ENCODE measurements around the gene SNX32. TPM values are rescaled to one million over a fixed set of nuclear protein-coding genes. Genes with fewer than 3 reads are reported as not detected.
A peak's percentile ranks its signal among the peaks of the same experiment; 100 is the strongest.
"Not testable (repeated sequence)": the region's sequence is repeated elsewhere in the genome, so short reads cannot be mapped to it uniquely, and the experiment has no call there.

The SNX32 gene
- total RNA-seq, 3 donors from 2014 or later = 0.52 to 1.4 (median 0.56) TPM

DNA sequence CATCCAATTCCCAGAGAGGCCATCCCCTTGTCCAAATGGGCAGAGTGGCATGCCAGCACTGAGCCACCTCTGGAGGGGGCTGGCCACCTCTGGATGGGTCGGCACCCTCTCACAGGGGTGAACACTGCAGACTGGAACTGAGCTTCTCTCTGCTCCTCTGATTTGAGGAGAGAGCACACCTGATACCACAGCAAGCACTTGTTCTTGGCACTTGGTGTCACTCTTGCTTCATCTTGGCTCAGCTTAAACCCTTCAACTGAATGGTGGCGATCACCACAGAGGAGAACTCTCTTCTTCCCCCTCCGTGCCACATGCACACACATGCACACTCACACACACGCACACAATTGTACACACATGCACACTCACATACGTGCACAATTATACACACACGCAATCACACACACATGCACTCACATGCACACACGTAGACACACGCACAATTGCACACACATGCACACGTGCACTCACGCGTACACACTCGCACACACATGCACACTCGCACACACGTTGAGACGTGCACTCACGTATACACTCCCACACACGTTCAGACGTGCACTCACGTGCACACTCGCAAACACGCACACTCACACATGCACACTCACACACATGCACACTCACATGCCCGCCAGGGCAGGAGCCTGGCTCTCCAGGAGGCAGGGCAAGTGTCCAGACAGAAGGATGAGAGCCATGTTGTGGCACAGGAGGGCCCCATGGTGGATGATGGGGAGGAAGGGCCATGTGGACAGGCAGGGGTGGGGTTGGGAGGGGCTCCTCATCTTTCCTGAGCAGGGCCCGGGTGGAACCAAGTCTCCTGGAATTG is 23.5 kb upstream of the SNX32 start:
- DNase-seq (no peak), ATAC-seq (peak; percentile 57 to 62)
- Mint-ChIP-seq H3K4me3 (no peak overlapping the region), H3K36me3 (ENCODE audit: insufficient read depth) (no peaks in the 10 kb centered on the region), H3K4me1 (ENCODE audit: low read depth) (no peaks in the 10 kb centered on the region), H3K27me3 (ENCODE audit: low read depth) (peaks cover 4% of the 10 kb centered on the region), H3K9me3 (no peaks in the 10 kb centered on the region)

DNA sequence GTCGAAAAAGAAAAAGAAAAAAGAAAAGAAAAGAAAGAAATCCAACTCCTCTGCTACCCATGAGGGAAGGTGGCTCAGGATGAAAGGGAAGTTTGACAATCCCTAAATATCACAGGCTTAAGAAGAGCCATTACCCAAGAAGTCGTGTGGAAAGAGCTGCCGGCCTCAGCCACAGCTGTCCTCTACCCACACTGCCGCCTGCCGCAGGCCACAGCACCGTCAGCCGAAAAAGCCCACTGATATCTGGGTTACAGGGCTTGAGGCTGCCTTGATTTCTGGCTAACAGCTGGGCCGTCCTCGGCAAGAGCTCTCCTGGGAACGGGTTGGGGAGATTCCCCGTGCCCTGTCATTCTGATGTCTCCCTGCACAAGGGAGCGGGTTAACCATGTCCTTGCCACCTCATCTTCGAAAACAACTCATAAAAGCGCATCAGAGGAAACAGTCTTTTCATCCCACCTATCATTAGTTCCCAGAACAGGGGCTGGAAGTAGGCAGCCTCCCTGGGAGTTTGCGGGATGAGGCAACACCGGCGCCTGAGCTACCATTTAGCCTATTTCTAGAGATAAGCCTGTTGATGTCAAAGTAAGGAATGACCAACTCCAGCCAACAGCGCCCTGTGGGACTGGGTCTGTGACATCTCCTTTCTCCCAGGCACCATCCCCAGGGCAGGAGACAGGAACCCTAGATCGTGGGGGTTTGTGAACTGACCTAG is 21.8 kb upstream of the SNX32 start:
- Mint-ChIP-seq H3K9me3 (no peaks in the 10 kb centered on the region), H3K4me3 (no peak overlapping the region), H3K36me3 (ENCODE audit: insufficient read depth) (no peaks in the 10 kb centered on the region), H3K27me3 (ENCODE audit: low read depth) (peaks cover 2% of the 10 kb centered on the region), H3K4me1 (ENCODE audit: low read depth) (peaks cover under 1% of the 10 kb centered on the region)
- ATAC-seq = no peak
- DNase-seq = no peak

DNA sequence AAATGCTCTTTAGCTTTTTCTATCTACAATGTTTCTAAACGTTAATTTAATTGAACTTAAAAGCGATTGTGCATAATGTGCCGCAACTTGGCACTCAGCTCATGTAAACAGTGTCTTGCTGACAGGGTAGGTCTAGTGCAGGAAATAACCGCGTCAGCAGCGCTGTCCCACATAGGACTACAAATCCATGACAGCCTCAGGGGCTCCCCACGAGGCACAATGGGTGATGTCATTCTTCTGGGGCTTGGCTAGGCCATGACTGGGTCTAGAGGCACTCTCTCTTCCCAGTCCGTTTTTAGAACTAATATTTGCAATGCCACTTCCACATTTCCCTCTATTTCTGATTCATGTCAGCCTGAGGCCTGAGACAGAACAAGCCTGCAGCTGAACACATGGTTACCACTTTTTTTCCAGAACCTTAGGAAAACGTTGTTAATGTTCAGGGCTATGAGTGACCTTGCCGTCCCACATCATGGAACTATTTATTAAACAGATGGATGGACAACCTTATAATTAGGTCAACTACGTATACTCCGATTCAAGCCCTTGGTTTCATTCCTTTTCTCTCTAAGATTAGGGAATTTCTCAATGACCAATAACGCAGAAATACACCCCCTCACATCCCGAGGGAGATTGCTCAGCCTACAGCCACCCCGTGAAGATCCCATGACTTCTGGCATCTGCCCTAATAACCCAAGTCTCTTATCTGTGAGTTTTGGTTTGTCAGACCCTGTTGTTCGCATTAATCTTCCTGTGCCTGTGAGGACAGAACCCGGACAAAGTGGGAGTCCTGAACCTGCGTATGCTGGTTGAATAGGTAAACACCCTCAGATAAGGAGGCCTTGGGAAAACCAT is 19.4 kb upstream of the SNX32 start:
- ATAC-seq (no peak), DNase-seq (no peak)
- Mint-ChIP-seq H3K4me3 (no peak overlapping the region), H3K36me3 (ENCODE audit: insufficient read depth) (no peaks in the 10 kb centered on the region), H3K9me3 (no peaks in the 10 kb centered on the region), H3K4me1 (ENCODE audit: low read depth) (peaks cover 11% of the 10 kb centered on the region), H3K27me3 (ENCODE audit: low read depth) (no peaks in the 10 kb centered on the region)

GRCh38 chr11:65814986-65815565 is 18.7 kb upstream of the SNX32 start:
- Mint-ChIP-seq H3K27me3 (ENCODE audit: low read depth) (no peaks in the 10 kb centered on the region), H3K36me3 (ENCODE audit: insufficient read depth) (no peaks in the 10 kb centered on the region), H3K4me1 (ENCODE audit: low read depth) (peaks cover 11% of the 10 kb centered on the region), H3K4me3 (no peak overlapping the region), H3K9me3 (no peaks in the 10 kb centered on the region)
- ATAC-seq (no peak), DNase-seq (no peak)

DNA sequence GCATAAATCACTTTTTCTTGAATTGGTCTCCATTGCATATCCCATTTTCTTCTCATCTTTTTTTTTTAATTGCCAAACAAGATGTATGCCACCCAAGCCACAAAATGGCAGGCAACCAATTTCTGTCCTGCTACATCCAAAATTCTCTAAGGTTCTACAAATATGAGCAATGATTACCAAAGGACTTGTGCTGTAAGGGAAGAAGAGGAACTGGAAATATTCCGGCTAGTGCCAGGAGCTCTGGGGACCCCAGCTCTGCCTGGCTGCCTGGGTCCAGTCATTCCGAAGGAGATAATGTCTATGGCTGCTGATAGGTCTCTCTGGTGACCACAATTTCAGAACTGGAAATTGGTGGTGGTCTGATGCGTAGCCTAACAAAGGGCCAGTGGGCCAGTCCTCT is 17.1 kb upstream of the SNX32 start:
- Mint-ChIP-seq H3K4me1 (ENCODE audit: low read depth) (peaks cover 11% of the 10 kb centered on the region), H3K27me3 (ENCODE audit: low read depth) (no peaks in the 10 kb centered on the region), H3K4me3 (peak overlapping the region; percentile 80), H3K36me3 (ENCODE audit: insufficient read depth) (no peaks in the 10 kb centered on the region), H3K9me3 (no peaks in the 10 kb centered on the region)
- ATAC-seq (no peak), DNase-seq (no peak)

- Mint-ChIP-seq H3K36me3 (ENCODE audit: insufficient read depth) (no peaks in the 10 kb centered on the region), H3K27me3 (ENCODE audit: low read depth) (no peaks in the 10 kb centered on the region), H3K4me1 (ENCODE audit: low read depth) (peaks cover 11% of the 10 kb centered on the region), H3K4me3 (peak overlapping the region; percentile 80), H3K9me3 (no peaks in the 10 kb centered on the region)
- ATAC-seq (no peak), DNase-seq (no peak)
Observed at GRCh38 chr11:65817312-65817834, 16.4 kb upstream of the SNX32 start.

GRCh38 chr11:65817835-65818680 is 15.7 kb upstream of the SNX32 start:
- Mint-ChIP-seq H3K9me3 (no peaks in the 10 kb centered on the region), H3K27me3 (ENCODE audit: low read depth) (no peaks in the 10 kb centered on the region), H3K4me3 (peak overlapping the region; percentile 80), H3K36me3 (ENCODE audit: insufficient read depth) (no peaks in the 10 kb centered on the region), H3K4me1 (ENCODE audit: low read depth) (peaks cover 11% of the 10 kb centered on the region)
- DNase-seq = peak; percentile 93
- peak; percentile 94 to 96 for ATAC-seq

- H3K9me3 Mint-ChIP-seq = no peaks in the 10 kb centered on the region
- H3K4me3 Mint-ChIP-seq = no peak overlapping the region
- ATAC-seq (no peak), DNase-seq (no peak)
- H3K36me3 Mint-ChIP-seq (ENCODE audit: insufficient read depth) = no peaks in the 10 kb centered on the region
- peaks cover 11% of the 10 kb centered on the region for H3K4me1 Mint-ChIP-seq (ENCODE audit: low read depth)
- H3K27me3 Mint-ChIP-seq (ENCODE audit: low read depth) = no peaks in the 10 kb centered on the region
Observed at GRCh38 chr11:65821107-65821506, 12.7 kb upstream of the SNX32 start.

DNA sequence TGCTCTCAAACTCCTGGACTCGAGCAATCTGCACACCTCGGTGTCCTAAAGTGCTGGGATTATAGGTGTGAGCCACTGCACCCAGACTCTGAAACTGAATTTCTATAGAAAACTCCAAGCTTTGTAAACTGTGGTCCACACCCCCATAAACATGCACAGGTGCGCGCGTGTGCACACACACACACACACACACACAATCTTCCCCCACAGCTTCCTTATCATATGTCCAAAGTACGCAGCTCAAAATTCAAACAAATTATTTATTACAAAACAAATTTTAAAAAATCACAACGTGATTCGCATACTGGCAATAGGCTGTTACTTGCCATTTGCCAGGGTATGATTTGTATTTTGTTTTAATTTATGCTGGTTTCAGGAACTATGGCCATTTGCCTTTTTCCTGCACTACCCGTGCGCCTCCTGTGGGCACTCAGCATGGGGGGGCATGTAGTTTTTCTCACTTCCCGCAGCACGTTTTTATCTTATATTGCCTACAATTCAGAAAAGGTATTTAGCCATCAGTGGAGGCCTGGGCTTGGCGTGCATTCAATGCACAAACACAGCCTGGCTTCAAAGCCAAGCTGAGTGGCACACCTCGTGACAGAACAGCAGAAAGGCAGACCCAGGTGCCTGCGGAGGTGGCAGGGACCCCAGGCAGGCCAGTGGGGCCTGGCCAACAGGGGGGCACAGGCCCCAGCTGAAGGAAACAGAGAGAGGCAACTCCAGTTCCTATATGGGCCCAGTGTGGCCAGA is 10.8 kb upstream of the SNX32 start:
- ATAC-seq (no peak), DNase-seq (no peak)
- Mint-ChIP-seq H3K9me3 (no peaks in the 10 kb centered on the region), H3K4me3 (no peak overlapping the region), H3K27me3 (ENCODE audit: low read depth) (no peaks in the 10 kb centered on the region), H3K4me1 (ENCODE audit: low read depth) (peaks cover 3% of the 10 kb centered on the region), H3K36me3 (ENCODE audit: insufficient read depth) (no peaks in the 10 kb centered on the region)

- DNase-seq (no peak), ATAC-seq (no peak)
- Mint-ChIP-seq H3K36me3 (ENCODE audit: insufficient read depth) (no peaks in the 10 kb centered on the region), H3K4me1 (ENCODE audit: low read depth) (peaks cover 10% of the 10 kb centered on the region), H3K27me3 (ENCODE audit: low read depth) (no peaks in the 10 kb centered on the region), H3K4me3 (no peak overlapping the region), H3K9me3 (no peaks in the 10 kb centered on the region)
Observed at GRCh38 chr11:65826984-65827735, 6.6 kb upstream of the SNX32 start.

DNA sequence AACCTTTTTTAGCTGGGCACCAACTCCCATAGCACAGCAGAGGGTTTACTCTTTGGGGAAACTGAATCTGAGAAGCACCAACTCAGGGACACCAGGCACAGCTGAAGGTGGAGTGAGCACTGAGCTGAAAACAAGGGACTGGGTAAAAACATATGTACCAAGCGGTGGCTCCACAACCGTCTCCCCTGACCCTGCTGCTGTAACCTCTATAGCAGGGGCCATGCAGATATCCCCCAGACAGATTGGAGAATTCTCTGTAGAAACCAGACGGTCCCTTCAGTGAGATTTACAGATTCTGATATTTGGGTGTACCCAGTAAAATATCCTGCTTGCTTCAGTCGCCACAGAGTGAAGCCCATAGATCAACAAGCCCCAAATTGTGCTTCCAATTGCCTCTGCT is 4.3 kb upstream of the SNX32 start:
- H3K27me3 Mint-ChIP-seq (ENCODE audit: low read depth) = no peaks in the 10 kb centered on the region
- ATAC-seq (no peak), DNase-seq (no peak)
- no peaks in the 10 kb centered on the region for H3K36me3 Mint-ChIP-seq (ENCODE audit: insufficient read depth)
- H3K9me3 Mint-ChIP-seq = no peaks in the 10 kb centered on the region
- no peak overlapping the region for H3K4me3 Mint-ChIP-seq
- H3K4me1 Mint-ChIP-seq (ENCODE audit: low read depth) = peaks cover 18% of the 10 kb centered on the region

DNA sequence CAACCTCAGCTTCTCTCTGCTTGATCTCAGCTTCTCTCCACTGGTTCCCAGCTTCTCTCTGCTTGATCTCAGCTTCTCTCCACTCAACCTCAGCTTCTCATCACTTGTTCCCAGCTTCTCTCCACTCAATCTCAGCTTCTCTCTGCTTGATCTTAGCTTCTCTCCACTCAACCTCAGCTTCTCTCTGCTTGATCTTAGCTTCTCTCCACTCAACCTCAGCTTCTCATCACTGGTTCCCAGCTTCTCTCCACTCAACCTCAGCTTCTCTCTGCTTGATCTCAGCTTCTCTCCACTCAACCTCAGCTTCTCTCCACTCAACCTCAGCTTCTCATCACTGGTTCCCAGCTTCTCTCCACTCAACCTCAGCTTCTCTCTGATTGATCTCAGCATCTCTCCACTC is 1.5 kb upstream of the SNX32 start:
- H3K9me3 Mint-ChIP-seq; DNase-seq; H3K27me3 Mint-ChIP-seq (ENCODE audit: low read depth); H3K36me3 Mint-ChIP-seq (ENCODE audit: insufficient read depth); ATAC-seq: not testable (repeated sequence)
- Mint-ChIP-seq H3K4me3 (peak overlapping the region; percentile 37), H3K4me1 (ENCODE audit: low read depth) (peaks cover 18% of the 10 kb centered on the region)

Data from activated T-cell treated with anti-CD3 and anti-CD28 coated beads, Interleukin-2, amount 50 U/mL, for 4 hours (primary cell).